SH-SY5Y (cell line): ENCODE data around the gene KCNAB1.

Source experiments
- GATA2 ChIP-seq: IDR thresholded peaks from 2 replicates; pipeline ENCODE4 v1.6.1; 2011; ENCODE audit warnings: mild to moderate bottlenecking, low read depth, low read length
- GATA3 ChIP-seq: IDR thresholded peaks from 2 replicates; pipeline ENCODE4 v1.6.1; 2011; ENCODE audit warnings: low read depth, mild to moderate bottlenecking, low read length, moderate library complexity

Gene KCNAB1

GRCh38 chr3:156576651-156577348, 456.4 kb downstream of the KCNAB1 start:
- TF ChIP-seq GATA3 (no peak), GATA2 (no peak)

GRCh38 chr3:156577736-156578135, 457.4 kb downstream of the KCNAB1 start:
- TF ChIP-seq GATA3 (no peak), GATA2 (no peak)

- TF ChIP-seq GATA3 (no peak), GATA2 (no peak)
These were observed 459.1 kb downstream of the KCNAB1 start for GRCh38 chr3:156579427-156579851.

GRCh38 chr3:156581033-156581432, 460.7 kb downstream of the KCNAB1 start:
- TF ChIP-seq GATA3 (no peak), GATA2 (no peak)

GRCh38 chr3:156581954-156582353, 461.6 kb downstream of the KCNAB1 start:
- TF ChIP-seq GATA3, result no peak
- no peak for TF ChIP-seq GATA2

GRCh38 chr3:156582532-156583183, 462.3 kb downstream of the KCNAB1 start:
- no peak for TF ChIP-seq GATA2
- no peak for TF ChIP-seq GATA3

GRCh38 chr3:156583469-156583868, 463.1 kb downstream of the KCNAB1 start:
- TF ChIP-seq GATA2, result no peak
- no peak for TF ChIP-seq GATA3

GRCh38 chr3:156586905-156587759, 466.8 kb downstream of the KCNAB1 start:
- TF ChIP-seq GATA2, result no peak
- no peak for TF ChIP-seq GATA3

GRCh38 chr3:156587760-156588069, 467.3 kb downstream of the KCNAB1 start:
- no peak for TF ChIP-seq GATA3
- no peak for TF ChIP-seq GATA2
